GM10266 (cell line): Measurements from ENCODE around the gene MAB21L4.

Experiments used
- DNase-seq: peaks from one replicate; pipeline ENCODE4 v3.0.0; 2012; ENCODE audit errors: extremely low spot score
- TF ChIP-seq, protein P1 (sequence below): IDR thresholded peaks from 2 replicates; pipeline ENCODE4 v1.5.1; 2012; ENCODE audit warnings: mild to moderate bottlenecking, low read depth; ENCODE audit not compliant: control insufficient read depth, insufficient read depth; ENCODE audit errors: missing control alignments

Gene MAB21L4

DNA sequence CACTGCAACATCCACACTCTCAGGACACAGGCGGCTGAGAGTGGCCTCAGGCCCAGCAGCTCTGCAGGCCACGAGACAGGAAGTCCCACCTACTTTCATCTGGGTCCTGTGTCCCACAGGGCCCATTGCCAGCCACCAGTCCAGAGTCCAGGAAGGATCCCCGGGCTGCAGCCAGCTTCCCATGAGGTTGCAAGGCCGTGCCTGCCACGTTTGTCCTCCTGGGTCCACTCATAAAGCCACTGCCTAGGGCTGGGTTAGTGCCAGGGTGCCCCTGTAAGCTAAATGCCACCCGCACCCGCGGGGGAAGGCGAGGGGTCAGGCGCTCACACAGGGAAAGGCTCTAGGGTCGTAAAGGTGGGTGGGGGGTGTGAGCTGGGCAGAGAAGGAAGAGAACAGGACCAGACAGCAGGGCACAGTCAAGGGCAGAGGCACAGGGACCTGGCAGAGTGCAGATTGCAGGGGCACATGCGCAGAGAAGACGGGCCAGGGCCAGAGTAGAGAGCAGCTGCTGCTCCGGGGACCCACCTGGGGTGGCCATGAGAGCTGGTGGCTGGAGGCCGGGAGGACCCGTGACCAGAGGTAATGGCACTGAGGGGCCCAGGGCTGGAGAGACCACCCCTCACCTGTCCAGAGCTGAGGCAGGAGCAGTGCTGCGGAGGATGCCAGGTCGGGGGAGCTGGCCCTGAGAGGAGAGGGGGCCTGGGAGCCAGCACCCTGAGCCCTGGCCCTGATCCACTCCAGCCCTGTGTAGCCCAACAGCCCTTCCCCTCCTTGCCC lies 19.3 kb downstream of the MAB21L4 start:
- TF ChIP-seq, protein P1, sequence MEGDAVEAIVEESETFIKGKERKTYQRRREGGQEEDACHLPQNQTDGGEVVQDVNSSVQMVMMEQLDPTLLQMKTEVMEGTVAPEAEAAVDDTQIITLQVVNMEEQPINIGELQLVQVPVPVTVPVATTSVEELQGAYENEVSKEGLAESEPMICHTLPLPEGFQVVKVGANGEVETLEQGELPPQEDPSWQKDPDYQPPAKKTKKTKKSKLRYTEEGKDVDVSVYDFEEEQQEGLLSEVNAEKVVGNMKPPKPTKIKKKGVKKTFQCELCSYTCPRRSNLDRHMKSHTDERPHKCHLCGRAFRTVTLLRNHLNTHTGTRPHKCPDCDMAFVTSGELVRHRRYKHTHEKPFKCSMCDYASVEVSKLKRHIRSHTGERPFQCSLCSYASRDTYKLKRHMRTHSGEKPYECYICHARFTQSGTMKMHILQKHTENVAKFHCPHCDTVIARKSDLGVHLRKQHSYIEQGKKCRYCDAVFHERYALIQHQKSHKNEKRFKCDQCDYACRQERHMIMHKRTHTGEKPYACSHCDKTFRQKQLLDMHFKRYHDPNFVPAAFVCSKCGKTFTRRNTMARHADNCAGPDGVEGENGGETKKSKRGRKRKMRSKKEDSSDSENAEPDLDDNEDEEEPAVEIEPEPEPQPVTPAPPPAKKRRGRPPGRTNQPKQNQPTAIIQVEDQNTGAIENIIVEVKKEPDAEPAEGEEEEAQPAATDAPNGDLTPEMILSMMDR, result no peak
- DNase-seq, result no peak

DNA sequence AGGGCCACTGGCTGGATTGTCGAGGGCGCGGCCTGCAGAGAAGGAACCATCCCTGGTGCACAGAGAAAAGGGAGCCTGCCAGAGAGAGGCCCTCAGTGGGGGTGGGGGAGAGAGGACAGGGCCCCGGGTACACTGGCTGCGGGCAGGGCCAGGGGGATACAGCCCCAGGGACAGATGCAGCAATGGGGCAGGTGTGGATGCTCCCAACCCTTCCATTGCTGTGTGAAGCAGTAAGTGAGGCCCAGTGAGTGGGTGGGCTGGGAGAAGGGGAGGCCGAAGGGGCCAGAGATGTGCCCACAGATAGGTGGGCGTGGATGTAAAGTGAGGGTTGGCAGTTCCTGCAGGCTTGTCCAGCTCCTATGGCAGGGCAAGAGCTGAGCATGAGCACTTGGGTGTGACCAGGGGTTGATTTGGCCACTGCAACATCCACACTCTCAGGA lies 19.9 kb downstream of the MAB21L4 start:
- TF ChIP-seq, protein P1, result no peak
- DNase-seq, result no peak

DNA sequence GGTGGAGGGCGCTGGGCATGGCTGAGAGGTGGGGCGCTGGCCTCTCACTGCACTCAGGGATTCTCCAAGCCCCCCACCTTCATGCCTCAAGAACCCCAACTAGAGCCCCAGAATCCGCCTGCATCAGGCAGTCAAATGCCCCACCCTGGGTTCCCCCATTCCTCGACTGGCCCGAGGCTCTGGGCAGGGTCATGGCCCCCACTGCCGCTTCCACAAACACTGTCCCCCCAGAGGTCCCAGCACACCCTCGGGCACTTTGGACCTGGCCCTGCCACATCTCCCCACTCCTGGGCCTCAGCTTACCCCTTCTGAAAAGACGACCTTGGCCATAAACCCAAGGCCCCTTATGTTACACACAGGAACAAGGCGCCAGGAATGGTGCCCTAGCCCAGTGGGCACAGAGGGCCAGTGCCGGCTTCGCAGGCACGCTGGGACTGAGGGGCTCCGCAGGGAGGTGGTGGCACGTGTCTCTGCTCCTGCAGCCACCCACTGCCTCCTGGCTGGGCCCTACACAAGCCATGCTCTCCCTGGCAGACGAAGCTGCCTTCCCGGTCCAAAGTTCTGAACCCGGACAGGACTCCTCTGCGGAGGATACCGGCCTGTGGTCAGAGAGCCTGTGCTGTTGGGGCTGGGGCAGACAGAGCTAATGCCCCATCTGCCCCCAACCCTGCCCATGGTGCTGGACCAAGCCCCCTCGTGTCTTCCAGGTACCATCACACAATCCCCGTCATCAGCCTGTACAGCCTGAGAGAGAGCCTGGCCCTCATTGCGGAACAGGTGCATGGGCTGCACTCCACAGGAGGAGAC lies 20.5 kb downstream of the MAB21L4 start:
- TF ChIP-seq, protein P1, result no peak
- no peak for DNase-seq

DNA sequence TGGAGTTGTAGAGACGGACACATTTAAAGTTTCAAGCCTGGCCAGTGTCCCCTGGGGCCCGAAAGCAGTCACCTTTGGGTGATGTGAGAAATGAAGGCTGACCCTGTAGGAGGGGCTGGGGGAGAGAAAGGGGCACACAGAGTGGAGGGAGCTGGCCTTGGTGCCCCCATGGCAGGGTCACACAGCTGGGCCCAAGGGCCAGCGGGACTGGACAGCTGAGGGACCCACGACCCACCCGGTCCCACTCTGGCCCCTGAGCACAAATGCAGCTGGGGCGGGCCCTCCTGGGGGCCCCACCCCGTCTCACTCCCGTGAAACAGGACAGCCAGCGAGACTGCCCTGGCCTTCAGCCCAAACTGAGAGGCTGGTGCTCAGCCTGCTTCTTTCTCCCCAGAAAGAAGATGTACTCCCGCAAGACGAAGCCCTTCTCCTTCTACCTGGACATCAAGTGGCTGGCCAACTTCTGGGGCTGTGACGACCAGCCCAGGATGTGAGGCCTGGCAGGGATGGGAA lies 21.2 kb downstream of the MAB21L4 start:
- TF ChIP-seq, protein P1, result no peak
- DNase-seq, result no peak

DNA sequence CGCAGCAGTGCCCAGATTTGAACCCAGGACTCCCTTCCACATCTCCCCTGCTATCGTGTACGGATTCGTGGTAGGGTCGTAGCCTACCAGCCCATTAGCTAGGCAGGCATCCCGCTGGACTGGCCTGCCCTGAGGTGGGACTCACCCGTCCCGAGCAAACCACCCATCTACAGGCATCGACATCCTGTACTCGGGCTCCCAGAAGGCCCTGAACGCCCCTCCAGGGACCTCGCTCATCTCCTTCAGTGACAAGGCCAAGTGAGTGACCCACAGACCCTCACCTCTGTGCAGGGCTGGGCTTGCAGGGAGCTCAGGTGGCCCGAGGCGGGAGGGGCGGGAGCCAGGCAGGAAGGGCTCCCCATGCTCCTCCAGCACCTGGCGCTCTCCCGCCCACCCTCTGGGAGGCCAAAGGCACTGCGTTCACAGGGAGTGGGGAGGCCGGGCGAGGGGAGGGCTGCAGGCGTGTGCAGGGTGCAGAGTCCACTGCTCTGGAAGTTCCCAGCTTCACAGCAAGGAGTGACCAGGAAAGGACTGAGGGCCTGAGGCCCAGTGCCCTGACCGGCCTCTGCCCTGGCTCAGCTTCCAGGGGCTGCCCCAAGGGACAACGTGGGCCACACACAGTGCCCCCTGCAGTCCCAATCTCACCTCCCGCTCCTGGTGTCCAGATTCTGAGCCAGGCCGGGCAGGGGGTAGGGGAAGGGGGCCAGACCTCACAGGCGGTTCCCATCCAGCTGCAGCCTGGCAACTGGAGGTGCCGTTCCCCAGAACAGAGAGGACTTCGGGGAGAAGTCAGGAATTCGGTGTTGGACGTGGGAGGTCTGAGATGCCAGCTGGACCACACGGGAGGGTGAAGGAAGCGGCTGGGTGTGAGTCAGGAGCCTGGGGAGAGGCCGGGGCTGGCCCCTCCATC lies 21.9 kb downstream of the MAB21L4 start:
- TF ChIP-seq, protein P1, result no peak
- DNase-seq, result no peak

DNA sequence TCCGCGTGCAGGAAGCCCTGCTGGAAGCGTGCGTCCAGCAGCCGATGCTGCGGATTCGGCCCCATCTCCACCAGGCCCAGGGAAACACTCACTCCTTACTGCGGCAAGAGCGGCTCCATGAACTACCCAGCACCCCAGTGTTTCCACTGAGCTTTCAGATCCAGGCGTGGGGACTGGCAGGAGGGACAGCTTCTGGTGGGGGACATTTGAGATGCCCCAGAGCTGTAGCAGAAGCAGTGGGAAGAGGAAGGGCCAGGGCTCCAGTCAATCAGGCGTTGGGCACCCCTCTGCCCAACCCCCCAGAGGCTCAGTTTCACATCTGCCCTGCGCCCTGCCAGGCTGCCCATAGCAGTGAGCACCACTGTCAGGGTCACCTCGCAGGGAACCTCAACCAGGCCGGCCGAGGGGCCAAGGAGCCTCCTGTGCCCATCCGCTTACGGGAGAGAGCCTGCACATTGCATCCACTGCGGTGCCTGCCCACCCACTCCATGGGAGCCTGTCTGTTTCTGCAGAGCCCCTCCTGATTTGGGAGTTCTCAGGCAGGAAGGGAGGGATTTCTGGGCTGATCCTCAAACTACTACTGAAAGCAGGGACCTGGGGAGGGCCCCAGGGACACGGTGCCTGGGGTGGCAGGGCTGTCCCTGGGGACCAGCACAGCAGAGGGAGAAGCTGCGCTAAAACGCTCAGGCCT lies 22.7 kb downstream of the MAB21L4 start:
- TF ChIP-seq, protein P1, result no peak

More for the DNA sequence above, 22.7 kb downstream of the MAB21L4 start:
- DNase-seq, result no peak
